ENCODE measurements around the gene PRSS22. TPM values are rescaled to one million over a fixed set of nuclear protein-coding genes. Genes with fewer than 3 reads are reported as not detected.

PRSS22 gene
- total RNA-seq, 4 donors from 2014 or later = not detected

DNA sequence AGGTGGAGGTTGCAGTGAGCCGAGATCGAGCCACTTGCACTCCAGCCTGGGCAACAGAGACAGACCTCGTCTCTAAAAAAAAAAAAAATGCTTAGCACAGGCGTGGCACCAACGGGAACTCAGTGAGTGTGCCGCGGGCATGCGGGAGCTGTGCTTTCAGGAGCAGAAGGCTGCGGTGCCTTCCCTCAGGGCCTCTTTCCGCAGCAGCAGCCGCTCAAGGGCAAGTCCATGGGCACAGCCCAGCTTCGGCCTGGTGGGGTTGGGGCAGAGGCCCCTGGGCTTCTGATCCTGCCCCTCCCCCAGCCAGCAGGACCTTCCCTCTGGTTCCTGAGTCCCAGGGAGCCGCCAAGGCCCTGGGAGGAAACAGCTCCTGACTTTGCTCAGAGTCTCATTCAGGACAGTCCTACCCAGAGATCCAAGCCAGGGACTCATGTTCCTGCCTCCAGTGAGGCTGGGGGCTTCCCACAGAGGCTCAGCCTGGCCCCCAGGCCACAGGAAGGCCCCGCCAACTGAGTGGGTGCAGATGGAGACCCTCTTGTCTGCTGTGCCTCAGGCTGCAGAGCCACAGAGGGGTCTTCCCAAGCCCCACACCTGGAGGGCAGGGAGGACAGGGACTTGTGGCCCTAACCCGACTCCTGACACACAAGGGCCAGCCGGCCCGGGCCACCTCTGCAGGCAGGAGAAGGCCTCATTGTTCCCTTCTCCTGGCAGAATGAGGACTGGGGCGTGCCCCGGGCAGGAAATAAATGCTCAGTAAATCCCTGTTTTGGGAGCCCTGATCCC, 31.2 kb downstream of the PRSS22 start:
- no peak for DNase-seq (ENCODE audit: extremely low spot score)
- intact Hi-C loops (cut with DNase I) = no loop called here
- H3K9me3 ChIP-seq = no peaks in the 10 kb centered on the region
- peaks cover 0 to 8% (median 0%) of the 10 kb centered on the region in 4 donors for H3K4me1 ChIP-seq
- H3K27me3 ChIP-seq = peaks cover 0 to 65% (median 0%) of the 10 kb centered on the region in 4 donors
- TF ChIP-seq, protein P1, sequence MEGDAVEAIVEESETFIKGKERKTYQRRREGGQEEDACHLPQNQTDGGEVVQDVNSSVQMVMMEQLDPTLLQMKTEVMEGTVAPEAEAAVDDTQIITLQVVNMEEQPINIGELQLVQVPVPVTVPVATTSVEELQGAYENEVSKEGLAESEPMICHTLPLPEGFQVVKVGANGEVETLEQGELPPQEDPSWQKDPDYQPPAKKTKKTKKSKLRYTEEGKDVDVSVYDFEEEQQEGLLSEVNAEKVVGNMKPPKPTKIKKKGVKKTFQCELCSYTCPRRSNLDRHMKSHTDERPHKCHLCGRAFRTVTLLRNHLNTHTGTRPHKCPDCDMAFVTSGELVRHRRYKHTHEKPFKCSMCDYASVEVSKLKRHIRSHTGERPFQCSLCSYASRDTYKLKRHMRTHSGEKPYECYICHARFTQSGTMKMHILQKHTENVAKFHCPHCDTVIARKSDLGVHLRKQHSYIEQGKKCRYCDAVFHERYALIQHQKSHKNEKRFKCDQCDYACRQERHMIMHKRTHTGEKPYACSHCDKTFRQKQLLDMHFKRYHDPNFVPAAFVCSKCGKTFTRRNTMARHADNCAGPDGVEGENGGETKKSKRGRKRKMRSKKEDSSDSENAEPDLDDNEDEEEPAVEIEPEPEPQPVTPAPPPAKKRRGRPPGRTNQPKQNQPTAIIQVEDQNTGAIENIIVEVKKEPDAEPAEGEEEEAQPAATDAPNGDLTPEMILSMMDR (IDR thresholded peaks at IDR 0.05) = no peak
- TF ChIP-seq EP300 (IDR thresholded peaks at IDR 0.05) (no peak), POLR2AphosphoS5 (IDR thresholded peaks at IDR 0.05) (no peak), POLR2A (IDR thresholded peaks at IDR 0.05; ENCODE audit: low read depth) (no peak)
- no peak overlapping the region for H3K27ac ChIP-seq (replicated peaks in 1 of 4)
- WGBS = 77% methylated on average over 14 of the region's 19 CpGs
- H3K36me3 ChIP-seq = no peaks in the 10 kb centered on the region
- H3K4me3 ChIP-seq = no peak overlapping the region

DNA sequence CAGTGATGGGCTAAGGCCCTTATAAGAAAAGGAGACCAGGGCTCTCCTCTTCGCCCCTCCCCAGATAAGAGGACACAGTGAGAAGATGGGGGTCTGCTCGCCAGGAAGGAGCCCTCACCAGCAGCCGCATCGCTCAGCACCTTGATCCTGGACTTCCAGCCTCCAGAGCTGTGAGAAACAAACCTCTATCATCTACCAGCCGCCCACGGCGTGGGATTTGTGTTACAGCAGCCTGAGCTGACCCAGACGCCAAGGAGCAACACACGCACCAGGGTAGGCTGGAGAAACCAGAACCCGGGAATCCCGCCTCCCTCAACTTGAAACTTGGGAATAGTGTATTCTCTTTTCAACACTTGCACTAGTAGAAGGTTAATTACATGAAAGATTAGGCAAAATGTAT, 32.1 kb downstream of the PRSS22 start:
- H3K4me1 ChIP-seq = peaks cover 0 to 8% (median 0%) of the 10 kb centered on the region in 4 donors
- H3K36me3 ChIP-seq = no peaks in the 10 kb centered on the region
- TF ChIP-seq POLR2A (IDR thresholded peaks at IDR 0.05; ENCODE audit: low read depth) (no peak), EP300 (IDR thresholded peaks at IDR 0.05) (no peak)
- TF ChIP-seq, protein P1 (IDR thresholded peaks at IDR 0.05) = no peak
- DNase-seq (ENCODE audit: extremely low spot score) = no peak
- intact Hi-C loops (cut with DNase I) = no loop called here
- no peak overlapping the region for H3K4me3 ChIP-seq
- no peak overlapping the region for H3K27ac ChIP-seq (replicated peaks in 1 of 4)
- H3K27me3 ChIP-seq = peaks cover 0 to 64% (median 0%) of the 10 kb centered on the region in 4 donors
- H3K9me3 ChIP-seq = no peaks in the 10 kb centered on the region
- WGBS = 81% methylated on average over 11 of the region's 11 CpGs

DNA sequence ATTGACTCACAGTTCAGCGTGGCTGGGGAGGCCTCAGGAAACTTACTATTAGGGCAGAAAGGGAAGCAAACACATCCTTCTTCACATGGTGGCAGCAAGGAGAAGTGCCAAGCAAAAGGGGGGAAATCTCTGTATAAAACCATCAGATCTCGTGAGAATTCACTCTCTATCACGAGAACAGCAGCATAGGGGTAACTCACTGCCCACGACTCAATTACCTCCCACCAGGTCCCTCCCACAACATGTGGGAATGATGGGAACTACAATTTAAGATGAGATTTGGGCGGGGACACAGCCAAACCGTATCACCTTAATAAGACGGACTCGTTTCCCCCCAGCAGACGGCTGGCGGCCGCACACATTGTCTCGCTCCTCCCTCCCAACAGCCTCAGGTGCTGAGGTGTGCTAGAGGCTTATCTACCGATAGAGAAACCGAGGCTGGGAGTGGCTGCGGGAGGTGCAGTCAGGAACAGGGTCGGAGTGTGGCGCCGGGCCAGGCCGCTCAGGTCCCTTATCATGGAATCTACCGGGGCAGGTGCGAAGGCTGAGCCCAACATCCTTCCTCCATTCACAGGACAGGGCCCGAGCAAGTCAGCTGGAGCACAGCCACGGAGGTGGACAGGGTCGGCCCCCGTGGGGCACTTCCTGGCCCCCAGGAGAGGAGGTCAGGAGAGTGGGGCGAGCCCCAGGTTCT, 32.8 kb downstream of the PRSS22 start:
- no peak overlapping the region for H3K27ac ChIP-seq (replicated peaks in 1 of 4)
- 90% methylated on average over 19 of the region's 26 CpGs for WGBS
- no peaks in the 10 kb centered on the region for H3K9me3 ChIP-seq
- peaks cover 0 to 64% (median 0%) of the 10 kb centered on the region in 4 donors for H3K27me3 ChIP-seq
- peaks cover 0 to 7% (median 0%) of the 10 kb centered on the region in 4 donors for H3K4me1 ChIP-seq
- TF ChIP-seq EP300 (IDR thresholded peaks at IDR 0.05) (no peak), POLR2AphosphoS5 (IDR thresholded peaks at IDR 0.05) (no peak), POLR2A (IDR thresholded peaks at IDR 0.05; ENCODE audit: low read depth) (no peak)
- TF ChIP-seq, protein P1 (IDR thresholded peaks at IDR 0.05) = no peak
- no peak overlapping the region for H3K4me3 ChIP-seq
- intact Hi-C loops (cut with DNase I) = no loop called here
- no peak for DNase-seq (ENCODE audit: extremely low spot score)
- no peaks in the 10 kb centered on the region for H3K36me3 ChIP-seq

DNA sequence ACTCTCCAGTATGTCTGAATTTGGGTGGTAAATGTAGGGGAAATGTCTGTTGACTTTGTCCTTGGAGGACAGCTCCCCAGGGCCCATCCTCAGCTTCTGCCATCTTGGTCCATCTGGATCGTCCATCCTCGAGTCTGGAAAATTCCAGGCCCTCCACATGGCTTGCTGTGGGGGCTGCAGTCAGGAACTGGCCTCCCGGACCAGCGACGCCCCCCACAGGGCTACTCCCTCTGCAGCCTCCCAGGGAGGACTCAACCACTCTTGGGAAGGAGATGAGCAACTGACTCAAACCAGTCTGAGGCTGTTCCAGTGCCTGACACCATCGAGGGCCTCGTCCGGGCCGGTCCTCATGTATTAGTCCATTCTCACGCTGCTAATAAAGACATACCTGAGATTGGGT, 33.3 kb downstream of the PRSS22 start:
- DNase-seq (ENCODE audit: extremely low spot score) = no peak
- H3K27ac ChIP-seq (replicated peaks in 1 of 4) = no peak overlapping the region
- peaks cover 0 to 1% (median 0%) of the 10 kb centered on the region in 4 donors for H3K4me1 ChIP-seq
- H3K9me3 ChIP-seq = no peaks in the 10 kb centered on the region
- WGBS = 82% methylated on average over 10 of the region's 10 CpGs
- TF ChIP-seq POLR2A (IDR thresholded peaks at IDR 0.05; ENCODE audit: low read depth) (no peak), POLR2AphosphoS5 (IDR thresholded peaks at IDR 0.05) (no peak), EP300 (IDR thresholded peaks at IDR 0.05) (no peak)
- TF ChIP-seq, protein P1 (IDR thresholded peaks at IDR 0.05) = no peak
- intact Hi-C loops (cut with DNase I) = no loop called here
- no peaks in the 10 kb centered on the region for H3K36me3 ChIP-seq
- no peak overlapping the region for H3K4me3 ChIP-seq
- peaks cover 0 to 63% (median 0%) of the 10 kb centered on the region in 4 donors for H3K27me3 ChIP-seq

Measured in esophagus muscularis mucosa (tissue), 4 donors.